D721Med (cell line): Measurements from ENCODE around the gene GATM.

Source experiments
- DNase-seq: peaks from one replicate; pipeline ENCODE4 v3.0.0; 2011; ENCODE audit warnings: low spot score; ENCODE audit not compliant: insufficient read length
- FAIRE-seq: peaks from 2 replicates; lab custom pipeline; 2011; peaks lifted over from hg19 to GRCh38; lab: Jason Lieb, UNC
- TF ChIP-seq, protein P1 (sequence below): IDR thresholded peaks from 2 replicates; pipeline ENCODE4 v1.5.1; 2012; ENCODE audit warnings: mild to moderate bottlenecking, control low read depth; ENCODE audit not compliant: insufficient read depth; ENCODE audit errors: missing control alignments

The GATM gene

DNA sequence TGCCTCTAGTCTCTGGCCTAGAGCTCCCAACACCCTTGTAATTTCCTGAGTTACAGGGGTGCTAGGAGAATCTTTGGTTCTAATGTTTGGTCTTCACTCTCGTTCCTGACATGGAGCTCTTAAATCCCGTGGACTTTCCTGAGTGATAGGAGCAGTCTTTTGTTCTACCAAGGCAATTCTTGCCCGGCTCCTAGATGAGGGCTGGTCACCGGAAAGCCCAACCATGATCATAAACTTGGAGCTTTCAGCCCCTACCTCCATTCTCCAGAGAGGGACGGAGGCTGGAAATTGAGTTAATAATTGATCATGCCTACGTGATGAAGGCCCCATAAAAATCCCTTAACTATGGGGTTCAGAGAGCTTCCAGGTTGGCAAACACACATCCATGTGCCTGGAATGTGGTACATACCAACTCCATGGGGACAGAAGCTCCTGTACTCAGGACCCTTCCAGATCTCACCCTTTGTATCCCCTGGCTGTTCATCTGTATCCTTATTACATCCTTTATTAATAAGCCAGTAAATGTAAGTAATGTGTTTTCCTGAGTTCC, 18.8 kb upstream of the GATM start:
- no peak for FAIRE-seq
- DNase-seq = no peak

DNA sequence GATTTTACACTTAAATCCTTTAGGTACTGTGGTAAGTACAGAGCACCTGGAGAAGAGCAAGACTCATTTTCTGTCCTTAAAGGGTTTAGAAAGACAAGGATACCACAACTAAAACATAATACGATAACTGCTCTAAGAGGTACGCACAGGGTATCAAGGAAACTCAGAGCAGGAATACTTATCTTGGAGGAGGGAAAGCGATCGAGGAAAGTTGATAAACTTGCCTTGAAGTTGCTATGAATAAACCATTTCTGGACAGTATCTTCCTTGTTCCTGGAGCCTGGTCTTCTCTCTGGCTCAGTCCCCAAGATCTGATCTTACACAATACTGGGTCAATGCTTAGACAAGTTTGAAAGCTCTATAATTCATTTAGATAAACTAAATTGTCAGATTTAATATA, 17.6 kb upstream of the GATM start:
- FAIRE-seq = no peak

More for the DNA sequence above, 18.8 kb upstream of the GATM start:
- TF ChIP-seq, protein P1, sequence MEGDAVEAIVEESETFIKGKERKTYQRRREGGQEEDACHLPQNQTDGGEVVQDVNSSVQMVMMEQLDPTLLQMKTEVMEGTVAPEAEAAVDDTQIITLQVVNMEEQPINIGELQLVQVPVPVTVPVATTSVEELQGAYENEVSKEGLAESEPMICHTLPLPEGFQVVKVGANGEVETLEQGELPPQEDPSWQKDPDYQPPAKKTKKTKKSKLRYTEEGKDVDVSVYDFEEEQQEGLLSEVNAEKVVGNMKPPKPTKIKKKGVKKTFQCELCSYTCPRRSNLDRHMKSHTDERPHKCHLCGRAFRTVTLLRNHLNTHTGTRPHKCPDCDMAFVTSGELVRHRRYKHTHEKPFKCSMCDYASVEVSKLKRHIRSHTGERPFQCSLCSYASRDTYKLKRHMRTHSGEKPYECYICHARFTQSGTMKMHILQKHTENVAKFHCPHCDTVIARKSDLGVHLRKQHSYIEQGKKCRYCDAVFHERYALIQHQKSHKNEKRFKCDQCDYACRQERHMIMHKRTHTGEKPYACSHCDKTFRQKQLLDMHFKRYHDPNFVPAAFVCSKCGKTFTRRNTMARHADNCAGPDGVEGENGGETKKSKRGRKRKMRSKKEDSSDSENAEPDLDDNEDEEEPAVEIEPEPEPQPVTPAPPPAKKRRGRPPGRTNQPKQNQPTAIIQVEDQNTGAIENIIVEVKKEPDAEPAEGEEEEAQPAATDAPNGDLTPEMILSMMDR = no peak

DNA sequence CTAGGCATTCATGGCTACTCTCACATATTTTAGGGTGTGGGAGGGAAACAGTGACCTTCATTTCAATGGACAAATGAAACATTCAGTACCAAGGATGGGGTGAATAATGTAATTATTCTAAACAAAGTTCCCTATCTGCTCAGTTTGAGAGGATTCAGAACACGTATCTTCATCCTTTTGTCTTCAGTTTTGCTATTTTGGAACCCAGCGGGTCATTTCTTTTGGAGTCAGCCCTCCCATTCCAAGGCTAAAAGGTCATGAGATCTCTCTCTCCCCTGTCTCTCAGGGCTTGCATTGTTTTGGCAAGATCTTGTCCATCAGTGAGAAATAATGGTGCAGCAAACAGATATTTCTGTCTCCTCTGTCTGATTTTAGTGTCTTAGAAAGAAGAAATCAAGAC, 16.3 kb upstream of the GATM start:
- DNase-seq (no peak), FAIRE-seq (no peak)
- TF ChIP-seq, protein P1 = no peak

More for the DNA sequence above, 17.6 kb upstream of the GATM start:
- TF ChIP-seq, protein P1 = no peak
- no peak for DNase-seq

- TF ChIP-seq, protein P1 = no peak
- FAIRE-seq (no peak), DNase-seq (no peak)
Observed at GRCh38 chr15:45393851-45394250, 15.5 kb upstream of the GATM start.

GRCh38 chr15:45392584-45392855, 14.2 kb upstream of the GATM start:
- DNase-seq = no peak
- TF ChIP-seq, protein P1 = no peak
- no peak for FAIRE-seq

GRCh38 chr15:45391746-45392583, 13.6 kb upstream of the GATM start:
- FAIRE-seq (no peak), DNase-seq (no peak)
- TF ChIP-seq, protein P1 = no peak

- no peak for FAIRE-seq
- TF ChIP-seq, protein P1 = no peak
Observed at GRCh38 chr15:45389351-45389750, 11.0 kb upstream of the GATM start.

More at GRCh38 chr15:45389351-45389750, 11.0 kb upstream of the GATM start:
- no peak for DNase-seq
